Subcutaneous abdominal adipose tissue (tissue), 5 donors: ENCODE results near the gene TOP3B.

Source experiments
- H3K27ac ChIP-seq: one replicate; pipeline ENCODE4 v1.7.0; 2013; ENCODE audit warnings: low read depth, mild to moderate bottlenecking, inconsistent platforms, low read length, moderate library complexity
- H3K27me3 ChIP-seq, 5 donors: one replicate each; pipeline ENCODE4 v1.7.0; 2013; ENCODE audit warnings: low read length in 5 of 5, inconsistent platforms in 1 of 5; ENCODE audit not compliant: control insufficient read depth in 5 of 5, insufficient read depth in 4 of 5
- H3K36me3 ChIP-seq, 5 donors: one replicate each; pipeline ENCODE4 v1.7.0; 2013; ENCODE audit warnings: low read length in 5 of 5; ENCODE audit not compliant: control insufficient read depth in 5 of 5, insufficient read depth in 5 of 5
- H3K4me1 ChIP-seq, 5 donors: one replicate each; pipeline ENCODE4 v1.7.0; 2013; ENCODE audit warnings: low read length in 5 of 5, mild to moderate bottlenecking in 3 of 5, moderate library complexity in 1 of 5; ENCODE audit not compliant: control insufficient read depth in 5 of 5, insufficient read depth in 5 of 5
- H3K4me3 ChIP-seq, 5 donors: one replicate each; pipeline ENCODE4 v1.7.0; 2013; ENCODE audit warnings: low read length in 5 of 5, low read depth in 1 of 5
- H3K9ac ChIP-seq, 5 donors: one replicate each; pipeline ENCODE4 v1.7.0; 2013; ENCODE audit warnings: low read length in 5 of 5, mild to moderate bottlenecking in 4 of 5, moderate library complexity in 3 of 5
- H3K9me3 ChIP-seq, 5 donors: one replicate each; pipeline ENCODE4 v1.7.0; 2013; ENCODE audit warnings: low read length in 5 of 5; ENCODE audit not compliant: control insufficient read depth in 5 of 5
- donor health status: healthy.
- donor health status: healthy.
- donor health status: healthy.
- donor health status: healthy.
- donor health status: healthy.

TOP3B gene

DNA sequence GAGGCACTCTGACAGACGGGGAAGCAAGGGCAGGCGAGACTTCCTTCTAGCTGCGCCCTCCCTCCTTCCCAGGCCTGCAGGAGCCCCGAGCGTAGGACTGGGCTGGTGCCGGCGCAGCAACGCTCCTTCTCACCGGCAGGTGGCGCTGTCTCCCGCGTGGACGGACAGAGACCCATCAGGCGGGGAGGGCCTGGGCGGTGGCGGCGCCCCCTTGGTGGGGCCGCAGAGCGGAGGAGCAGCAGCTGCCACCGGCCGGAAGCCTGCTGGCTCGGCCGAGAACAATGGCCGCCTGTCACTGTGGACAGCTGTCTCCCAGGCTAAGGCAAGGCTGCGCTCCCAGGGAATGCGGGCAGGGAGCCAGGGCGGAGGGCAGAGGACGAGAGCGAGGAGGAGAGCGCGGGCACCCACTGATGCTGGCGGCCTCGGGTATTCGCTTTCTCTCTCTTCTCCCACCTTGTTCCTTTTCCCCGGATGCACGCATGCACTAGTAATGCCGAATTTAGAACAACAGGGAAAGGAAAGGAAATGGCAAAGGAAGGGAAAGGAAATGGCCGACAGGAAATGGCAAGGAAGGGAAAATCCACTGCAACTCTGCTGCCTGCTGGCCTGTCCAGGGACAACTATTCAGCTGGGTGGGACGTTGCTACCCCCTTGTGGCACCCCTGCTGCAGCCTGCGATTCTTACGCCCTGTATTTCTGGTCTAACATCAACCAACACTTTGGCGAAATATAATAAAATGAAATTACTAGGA is 44.3 kb downstream of the TOP3B start:
- H3K27me3 ChIP-seq, result no peaks in the 10 kb centered on the region
- H3K4me1 ChIP-seq, result peaks cover 41 to 80% (median 69%) of the 10 kb centered on the region in 5 donors
- H3K9me3 ChIP-seq, result no peaks in the 10 kb centered on the region
- peak overlapping the region; percentile 99 for H3K27ac ChIP-seq
- peaks cover 0 to 26% (median 18%) of the 10 kb centered on the region in 5 donors for H3K36me3 ChIP-seq
- peak overlapping the region; percentile 72 to 98 (median 86) for H3K9ac ChIP-seq
- peak overlapping the region; percentile 72 to 96 (median 89) for H3K4me3 ChIP-seq

DNA sequence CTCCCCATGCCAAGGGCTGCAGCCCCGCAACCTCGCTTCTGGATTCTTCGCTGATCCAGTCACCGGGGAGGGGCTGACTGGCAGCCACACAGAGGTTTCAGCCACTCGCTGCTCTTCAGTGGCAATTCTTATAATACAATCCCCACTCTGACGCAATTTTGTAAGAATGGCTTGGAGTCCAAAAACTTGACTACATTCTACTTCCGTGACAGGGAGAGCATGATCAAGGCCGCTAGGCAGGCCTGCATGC is 44.8 kb downstream of the TOP3B start:
- peaks cover 39 to 75% (median 64%) of the 10 kb centered on the region in 5 donors for H3K4me1 ChIP-seq
- H3K9ac ChIP-seq, result peak overlapping the region; percentile 72 to 98 (median 86)
- peaks cover 0 to 31% (median 23%) of the 10 kb centered on the region in 5 donors for H3K36me3 ChIP-seq

DNA sequence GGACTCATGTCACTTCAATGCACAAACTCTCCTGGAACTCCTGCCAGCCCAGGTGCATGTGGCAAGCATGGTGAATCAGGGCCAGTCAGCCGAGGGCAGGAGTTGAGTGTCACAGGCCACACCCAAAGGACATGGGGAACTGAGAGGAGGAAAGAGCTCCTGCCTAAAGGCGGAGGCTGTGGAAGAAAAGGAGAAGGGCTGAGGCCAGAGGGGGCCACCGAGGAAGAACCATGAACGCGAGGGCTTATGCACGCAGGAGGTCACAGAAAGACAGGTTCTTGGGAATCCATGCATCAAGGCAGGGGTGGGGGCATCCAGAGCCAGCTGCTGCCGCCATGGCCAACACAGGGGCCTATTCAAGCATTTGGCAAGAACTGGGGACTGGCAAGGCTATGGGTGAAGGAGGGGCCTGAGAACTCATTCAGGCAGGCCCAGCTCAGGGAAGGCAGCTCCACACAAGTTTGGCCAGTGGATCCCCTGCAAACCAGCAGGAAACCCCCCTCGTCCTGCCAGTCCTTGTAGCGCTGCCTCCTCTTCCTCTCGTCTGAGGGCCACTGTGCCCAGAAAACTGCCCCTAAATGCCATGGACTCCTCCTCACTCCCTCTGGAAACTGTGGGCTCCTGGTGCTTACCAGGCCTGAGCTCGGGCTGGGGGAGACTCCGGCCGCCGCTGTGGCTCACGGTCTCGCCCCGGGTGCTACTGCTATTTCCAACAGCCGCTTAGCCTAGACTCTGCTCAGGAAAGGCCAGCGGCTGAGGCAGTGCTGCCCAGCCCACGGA is 45.4 kb downstream of the TOP3B start:
- H3K36me3 ChIP-seq, result peaks cover 0 to 36% (median 28%) of the 10 kb centered on the region in 5 donors
- H3K4me3 ChIP-seq, result peak overlapping the region; percentile 64 to 96 (median 76)
- H3K27me3 ChIP-seq, result no peaks in the 10 kb centered on the region
- no peaks in the 10 kb centered on the region for H3K9me3 ChIP-seq
- peaks cover 34 to 70% (median 59%) of the 10 kb centered on the region in 5 donors for H3K4me1 ChIP-seq
- peak overlapping the region; percentile 99 for H3K27ac ChIP-seq
- H3K9ac ChIP-seq, result peak overlapping the region; percentile 72 to 98 (median 84)

More for the DNA sequence above, 44.8 kb downstream of the TOP3B start:
- H3K4me3 ChIP-seq, result peak overlapping the region; percentile 62 to 96 (median 76)
- peak overlapping the region; percentile 99 for H3K27ac ChIP-seq
- no peaks in the 10 kb centered on the region for H3K9me3 ChIP-seq
- H3K27me3 ChIP-seq, result no peaks in the 10 kb centered on the region

DNA sequence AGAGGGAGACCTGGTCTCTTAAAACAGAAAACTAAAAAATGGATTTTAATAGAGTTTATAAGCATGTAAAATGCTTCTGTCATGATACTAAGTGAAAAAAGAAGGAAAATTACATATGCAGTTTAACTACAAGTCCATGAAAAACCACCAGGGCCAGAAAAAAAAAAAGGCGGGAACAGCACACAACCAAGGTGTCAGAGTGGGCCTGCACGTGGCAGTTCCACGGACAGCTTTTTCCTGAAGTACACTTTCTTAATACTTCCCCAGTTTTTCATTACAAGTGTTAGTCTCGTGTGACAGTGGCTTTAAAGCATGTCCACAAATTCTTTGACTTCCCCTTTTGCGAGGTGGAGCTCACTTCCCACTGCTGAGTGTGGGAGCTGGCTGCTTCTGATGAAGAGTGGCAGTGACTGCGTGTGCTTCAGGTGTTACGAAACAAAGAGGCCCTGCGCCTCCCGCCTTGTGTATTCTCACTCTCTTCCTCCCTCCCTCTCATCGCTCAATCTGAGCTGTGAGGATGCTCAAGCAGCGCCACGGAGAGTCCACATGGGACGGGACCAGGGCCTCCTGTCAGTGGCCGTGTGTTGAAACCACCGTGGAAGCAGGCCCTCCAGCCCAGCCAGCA is 46.3 kb downstream of the TOP3B start:
- H3K27me3 ChIP-seq, result no peaks in the 10 kb centered on the region
- peaks cover 0 to 36% (median 29%) of the 10 kb centered on the region in 5 donors for H3K36me3 ChIP-seq
- peak overlapping the region in 4 of 5 donors; percentile 43 to 98 (median 64) for H3K9ac ChIP-seq
- H3K9me3 ChIP-seq, result no peaks in the 10 kb centered on the region
- H3K4me3 ChIP-seq, result no peak overlapping the region
- peaks cover 27 to 61% (median 50%) of the 10 kb centered on the region in 5 donors for H3K4me1 ChIP-seq
- H3K27ac ChIP-seq, result peak overlapping the region; percentile 99

DNA sequence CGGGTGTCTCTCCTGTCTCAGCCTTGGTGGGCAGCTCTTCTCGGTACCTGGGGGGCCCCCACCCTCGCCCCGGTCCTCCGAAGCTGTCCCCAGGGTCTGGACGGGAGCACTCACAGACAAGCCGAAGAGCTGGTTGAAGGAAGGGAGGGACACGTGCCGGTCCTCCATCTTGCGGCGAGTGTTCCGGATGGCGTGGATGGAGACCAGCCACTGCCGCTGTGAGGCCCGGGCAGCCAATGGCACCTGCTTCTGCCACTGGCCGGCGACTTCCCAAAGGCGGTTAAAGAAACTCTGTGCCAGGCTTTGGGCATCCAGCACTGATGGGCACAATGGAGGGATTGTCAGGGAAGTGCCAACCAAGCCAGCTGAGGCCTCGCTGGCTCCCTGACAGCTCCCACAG is 48.7 kb downstream of the TOP3B start:
- Histone ChIP-seq H3K36me3 (peaks cover 0 to 60% (median 49%) of the 10 kb centered on the region in 5 donors), H3K4me3 (no peak overlapping the region), H3K27me3 (no peaks in the 10 kb centered on the region), H3K9ac (peak overlapping the region in 1 of 5 donors; percentile 48), H3K9me3 (no peaks in the 10 kb centered on the region), H3K4me1 (peaks cover 17 to 37% (median 27%) of the 10 kb centered on the region in 5 donors), H3K27ac (no peak overlapping the region)

DNA sequence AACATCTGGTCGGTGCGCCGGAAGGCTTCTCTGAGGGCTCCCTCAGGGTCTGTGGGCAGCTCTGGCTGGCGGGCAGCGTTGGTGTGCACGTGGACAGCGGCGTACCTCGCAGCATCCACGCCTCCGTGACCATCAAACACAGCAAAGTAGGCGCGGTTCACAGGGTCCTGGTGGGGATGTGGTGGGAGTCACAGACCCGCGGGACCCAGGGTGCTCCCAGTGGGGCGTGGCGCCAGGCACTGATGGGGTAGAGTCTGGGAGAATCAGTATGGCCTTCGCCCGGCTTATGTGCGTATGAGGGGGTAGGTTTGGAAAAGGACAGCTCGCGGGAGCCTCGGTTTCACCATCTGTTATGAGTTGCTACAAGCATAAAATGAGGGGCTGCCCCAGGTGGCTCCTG is 49.2 kb downstream of the TOP3B start:
- Histone ChIP-seq H3K9me3 (no peaks in the 10 kb centered on the region), H3K9ac (no peak overlapping the region), H3K4me1 (peaks cover 17 to 32% (median 22%) of the 10 kb centered on the region in 5 donors), H3K4me3 (no peak overlapping the region), H3K36me3 (peaks cover 0 to 65% (median 54%) of the 10 kb centered on the region in 5 donors), H3K27me3 (no peaks in the 10 kb centered on the region), H3K27ac (no peak overlapping the region)

DNA sequence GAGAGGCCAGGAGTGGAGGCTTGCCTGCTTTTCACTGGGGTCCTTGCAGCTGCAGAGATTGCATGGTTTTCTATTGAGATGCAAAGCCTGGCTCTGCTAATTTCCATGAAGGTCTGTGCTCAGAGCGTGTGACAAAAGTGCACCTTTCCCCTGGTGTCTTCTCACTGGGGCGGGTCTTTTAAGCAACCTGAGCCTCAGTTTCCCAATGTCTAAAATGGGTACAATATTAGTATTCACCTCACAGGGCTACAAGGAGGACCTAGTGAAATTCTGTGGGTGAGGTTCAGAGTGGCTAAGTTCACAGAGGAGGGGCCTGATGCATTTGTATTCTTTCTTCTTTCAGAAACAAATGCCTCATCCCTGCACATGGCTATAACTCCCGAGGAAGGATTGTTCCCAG is 50.2 kb downstream of the TOP3B start:
- Histone ChIP-seq H3K9ac (no peak overlapping the region), H3K27ac (no peak overlapping the region), H3K4me1 (peaks cover 8 to 21% (median 13%) of the 10 kb centered on the region in 5 donors), H3K4me3 (no peak overlapping the region), H3K36me3 (peaks cover 0 to 75% (median 64%) of the 10 kb centered on the region in 5 donors), H3K27me3 (no peaks in the 10 kb centered on the region), H3K9me3 (no peaks in the 10 kb centered on the region)

DNA sequence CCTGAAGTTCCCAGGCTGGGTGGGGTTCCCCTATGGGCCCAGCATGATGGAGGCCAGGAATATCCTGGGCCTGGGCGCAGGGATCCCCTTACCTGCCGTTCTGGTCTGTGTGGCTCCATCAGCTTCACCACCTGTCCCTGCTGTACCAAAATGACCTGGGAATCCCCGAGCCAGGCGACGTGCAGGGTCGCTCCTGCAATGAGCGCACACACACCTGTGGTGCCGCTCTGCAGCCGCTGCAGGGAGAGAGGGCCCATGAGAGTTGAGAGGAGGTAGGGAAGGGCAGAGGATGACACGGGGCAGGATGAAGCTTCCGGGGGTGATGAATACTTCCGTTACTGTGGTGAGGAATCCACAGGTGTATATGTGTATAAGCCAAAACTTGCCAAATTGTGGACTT is 51.5 kb downstream of the TOP3B start:
- no peak overlapping the region for H3K9ac ChIP-seq
- no peak overlapping the region for H3K4me3 ChIP-seq
- no peaks in the 10 kb centered on the region for H3K27me3 ChIP-seq
- H3K36me3 ChIP-seq, result peaks cover 0 to 83% (median 76%) of the 10 kb centered on the region in 5 donors
- no peaks in the 10 kb centered on the region for H3K9me3 ChIP-seq
- no peak overlapping the region for H3K27ac ChIP-seq
- H3K4me1 ChIP-seq, result peaks cover 0 to 9% (median under 1%) of the 10 kb centered on the region in 5 donors

DNA sequence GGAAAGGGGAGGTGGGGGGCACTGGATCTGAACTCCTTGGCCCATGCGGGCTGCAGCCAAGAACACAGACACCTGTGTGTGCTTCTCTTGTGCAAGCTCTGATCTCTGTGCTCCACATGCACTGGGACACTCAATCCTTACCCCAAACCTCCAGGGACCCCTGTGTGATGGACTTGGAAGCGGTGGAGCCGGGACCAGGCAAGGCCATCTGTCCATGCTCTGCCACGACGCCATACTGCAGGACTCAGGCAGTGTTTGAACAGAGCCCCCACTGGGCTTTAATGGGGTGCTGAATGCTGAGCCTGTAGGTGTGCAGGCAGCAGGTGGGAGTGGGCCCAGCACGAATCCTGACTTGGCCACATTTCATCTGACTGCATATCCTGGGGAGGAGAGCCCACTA is 53.3 kb downstream of the TOP3B start:
- H3K4me1 ChIP-seq, result no peaks in the 10 kb centered on the region
- H3K27me3 ChIP-seq, result no peaks in the 10 kb centered on the region
- no peak overlapping the region for H3K9ac ChIP-seq
- H3K9me3 ChIP-seq, result no peaks in the 10 kb centered on the region
- H3K27ac ChIP-seq, result no peak overlapping the region
- H3K36me3 ChIP-seq, result peaks cover 0 to 87% (median 76%) of the 10 kb centered on the region in 5 donors
- no peak overlapping the region for H3K4me3 ChIP-seq

DNA sequence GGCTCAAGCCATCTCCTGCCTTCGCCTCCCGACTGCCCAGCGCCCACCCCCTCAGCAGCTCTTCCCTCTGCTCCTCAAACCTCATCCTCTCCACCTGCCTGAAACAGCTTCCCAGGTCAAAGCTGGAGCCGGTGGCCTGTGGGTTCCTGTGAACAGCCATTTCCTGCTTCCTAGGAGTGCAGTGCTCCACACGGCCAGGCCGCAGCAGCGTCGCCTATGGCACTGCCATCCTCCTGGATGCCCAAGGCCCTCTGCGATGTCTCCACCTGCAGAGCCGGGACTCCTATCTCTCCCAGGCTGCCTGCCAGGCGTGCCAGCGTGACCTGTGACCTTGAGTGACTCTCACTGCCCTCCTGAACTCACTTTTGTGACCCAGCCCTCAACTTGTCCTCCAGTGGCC is 54.5 kb downstream of the TOP3B start:
- Histone ChIP-seq H3K9ac (no peak overlapping the region), H3K36me3 (peaks cover 0 to 84% (median 72%) of the 10 kb centered on the region in 5 donors), H3K27me3 (no peaks in the 10 kb centered on the region), H3K4me3 (no peak overlapping the region), H3K27ac (no peak overlapping the region), H3K4me1 (no peaks in the 10 kb centered on the region), H3K9me3 (no peaks in the 10 kb centered on the region)
